Activated T-helper 2 cell treated with anti-CD3 and anti-CD28 coated beads, Interferon-gamma antibody, Interleukin-2, Interleukin-4, amounts not matched to agents 10 μg/mL and 5 μg/mL and 100 μg/mL, durations not matched to agents 14 hours and 24 hours and 36 hours (primary cell): Measurements from ENCODE around the gene CNTNAP2. TPM values are rescaled to one million over a fixed set of nuclear protein-coding genes. Genes with fewer than 3 reads are reported as not detected.

ENCODE experiments used
- DNase-seq: peaks from one replicate; pipeline ENCODE4 v3.0.0; 2021; ENCODE audit warnings: low spot score
- H3K27ac Mint-ChIP-seq: one replicate; pipeline ENCODE4 v1.8.0; 2021; ENCODE audit warnings: mixed read lengths
- H3K27me3 Mint-ChIP-seq: one replicate; pipeline ENCODE4 v1.8.0; 2021; ENCODE audit warnings: low read depth, mixed read lengths
- H3K36me3 Mint-ChIP-seq: one replicate; pipeline ENCODE4 v1.8.0; 2021; ENCODE audit warnings: low read depth, mixed read lengths
- H3K4me1 Mint-ChIP-seq: one replicate; pipeline ENCODE4 v1.8.0; 2021; ENCODE audit warnings: low read depth, mixed read lengths
- H3K4me3 Mint-ChIP-seq: one replicate; pipeline ENCODE4 v1.8.0; 2021; ENCODE audit warnings: low read depth, mild to moderate bottlenecking, moderate library complexity, mixed read lengths
- H3K9me3 Mint-ChIP-seq: one replicate; pipeline ENCODE4 v1.8.0; 2021; ENCODE audit warnings: mixed read lengths
- intact Hi-C: fragments of 100-400 bp; cut with micrococcal nuclease; formaldehyde crosslinking; loops from one replicate; pipeline ENCODE4 v1.15.1; 2023
- total RNA-seq: library from RNA; stranded (reverse); gene quantifications from 2 replicates; pipeline ENCODE4 v1.2.3, GENCODE V29; 2022

Gene CNTNAP2
- total RNA-seq, 1 donor from 2014 or later: not detected

DNA sequence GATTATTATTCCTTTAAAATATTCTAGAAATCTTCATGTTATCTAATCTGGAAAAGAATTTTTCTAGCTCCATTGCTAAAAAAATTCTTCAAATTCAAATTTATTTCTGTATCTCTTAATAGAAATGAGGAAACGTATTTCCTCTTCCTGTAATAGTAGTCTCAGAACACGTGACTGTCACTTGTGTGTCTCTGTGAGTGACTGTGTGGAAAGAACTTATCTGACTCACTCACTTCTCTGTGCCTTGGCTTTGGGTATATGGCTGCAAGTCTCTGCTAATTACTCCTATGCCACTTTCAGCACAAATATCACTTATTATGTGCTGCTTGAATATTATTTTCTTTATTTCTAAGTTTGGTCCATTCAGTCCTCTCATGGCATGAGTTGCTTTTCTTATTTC, 132.7 kb downstream of the CNTNAP2 start:
- no peaks in the 10 kb centered on the region for H3K36me3 Mint-ChIP-seq
- no peak overlapping the region for H3K4me3 Mint-ChIP-seq
- H3K27me3 Mint-ChIP-seq: no peaks in the 10 kb centered on the region
- peaks cover 41% of the 10 kb centered on the region for H3K9me3 Mint-ChIP-seq
- H3K27ac Mint-ChIP-seq: no peak overlapping the region
- intact Hi-C loops: no loop called here
- no peaks in the 10 kb centered on the region for H3K4me1 Mint-ChIP-seq
- DNase-seq: no peak

DNA sequence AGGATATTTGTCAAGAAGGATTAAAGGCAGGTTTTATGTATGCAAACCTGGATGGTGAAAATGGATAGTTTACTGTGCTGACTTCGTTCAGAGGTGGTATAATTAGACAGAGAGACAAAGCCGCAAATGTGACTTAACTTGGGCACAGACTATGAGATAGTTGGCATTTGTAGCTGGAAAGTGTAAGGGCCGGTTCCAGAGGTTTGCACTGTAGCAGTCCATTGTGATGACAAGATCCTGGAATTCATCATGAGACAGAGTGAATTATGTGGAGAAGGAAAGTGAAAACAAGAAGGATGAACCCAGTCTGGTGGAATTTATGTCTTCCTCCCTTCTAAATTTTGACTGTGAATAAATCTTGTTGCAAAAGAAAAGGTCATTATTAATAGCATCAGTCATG, 139.0 kb downstream of the CNTNAP2 start:
- H3K4me1 Mint-ChIP-seq: no peaks in the 10 kb centered on the region
- H3K27me3 Mint-ChIP-seq: no peaks in the 10 kb centered on the region
- no peak for DNase-seq

DNA sequence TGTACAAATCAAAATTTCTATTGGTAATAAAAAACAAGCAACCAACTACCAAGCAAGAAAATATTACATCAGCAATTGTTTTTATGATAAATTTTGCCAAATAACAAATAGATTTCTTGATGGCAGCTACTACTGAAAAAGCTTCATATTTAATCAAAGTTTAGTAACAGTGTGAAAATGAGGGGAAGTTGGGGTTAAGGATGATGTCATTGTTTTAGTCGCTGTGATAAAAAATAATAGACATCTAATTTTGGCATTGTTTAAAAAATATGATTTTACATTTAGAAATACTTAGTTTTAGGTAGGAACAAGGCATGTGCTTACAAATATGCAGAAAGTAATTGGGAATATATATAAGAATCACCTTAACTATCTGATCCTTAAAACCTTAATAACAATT, 145.9 kb downstream of the CNTNAP2 start:
- H3K4me1 Mint-ChIP-seq: no peaks in the 10 kb centered on the region
- H3K4me3 Mint-ChIP-seq: no peak overlapping the region
- no peak for DNase-seq
- intact Hi-C loops: no loop called here
- no peak overlapping the region for H3K27ac Mint-ChIP-seq
- H3K27me3 Mint-ChIP-seq: no peaks in the 10 kb centered on the region
- peaks cover 25% of the 10 kb centered on the region for H3K9me3 Mint-ChIP-seq
- no peaks in the 10 kb centered on the region for H3K36me3 Mint-ChIP-seq

More for the DNA sequence above, 139.0 kb downstream of the CNTNAP2 start:
- no peak overlapping the region for H3K4me3 Mint-ChIP-seq
- H3K9me3 Mint-ChIP-seq: peaks cover 19% of the 10 kb centered on the region
- H3K27ac Mint-ChIP-seq: no peak overlapping the region
- no peaks in the 10 kb centered on the region for H3K36me3 Mint-ChIP-seq
- intact Hi-C loops: no loop called here

DNA sequence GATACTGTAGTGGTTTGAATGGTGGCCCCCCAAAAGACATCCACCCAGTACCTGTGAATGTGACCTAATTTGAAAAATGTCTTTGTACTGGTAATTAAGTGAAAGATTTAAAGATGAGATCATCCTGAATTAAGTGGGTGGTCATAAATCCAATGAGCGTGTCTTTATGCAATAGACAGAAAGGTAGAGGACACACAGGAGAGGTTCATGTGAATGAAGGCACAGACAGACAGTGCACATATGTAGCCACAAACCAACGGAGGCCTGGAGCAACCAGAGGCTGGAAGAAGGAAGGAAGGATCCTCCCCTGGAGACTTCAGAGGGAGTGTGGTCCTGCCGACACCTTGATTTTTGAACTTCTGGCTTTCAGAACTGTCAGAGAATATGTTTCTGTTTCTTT, 160.3 kb downstream of the CNTNAP2 start:
- DNase-seq: no peak
- H3K4me3 Mint-ChIP-seq: no peak overlapping the region

DNA sequence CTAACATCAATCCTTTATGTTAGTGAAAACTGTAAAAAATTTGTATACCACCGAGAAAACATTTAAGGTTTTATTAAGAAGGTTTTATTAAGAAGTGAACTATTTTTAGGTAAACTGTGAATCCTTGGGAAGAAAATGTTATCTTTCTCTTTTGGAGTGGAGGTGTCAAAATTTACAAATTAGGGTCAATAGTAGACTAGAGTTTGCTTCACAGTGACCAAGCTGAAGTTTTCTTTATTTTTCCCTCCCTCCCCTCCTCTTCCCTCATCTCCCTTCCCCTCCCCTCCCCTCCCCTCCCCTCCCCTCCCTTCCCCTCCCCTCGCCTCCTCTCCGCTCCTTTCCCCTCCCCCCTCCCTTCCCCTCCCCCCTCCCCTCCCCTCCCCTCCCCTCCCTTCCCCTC, 168.8 kb downstream of the CNTNAP2 start:
- Mint-ChIP-seq H3K27ac (no peak overlapping the region), H3K27me3 (no peaks in the 10 kb centered on the region), H3K4me1 (no peaks in the 10 kb centered on the region), H3K9me3 (peaks cover 12% of the 10 kb centered on the region), H3K4me3 (no peak overlapping the region), H3K36me3 (no peaks in the 10 kb centered on the region)
- no peak for DNase-seq
- intact Hi-C loops: no loop called here

More for the DNA sequence above, 160.3 kb downstream of the CNTNAP2 start:
- Mint-ChIP-seq H3K27me3 (no peaks in the 10 kb centered on the region), H3K9me3 (peaks cover 5% of the 10 kb centered on the region), H3K36me3 (no peaks in the 10 kb centered on the region), H3K4me1 (no peaks in the 10 kb centered on the region), H3K27ac (no peak overlapping the region)
- intact Hi-C loops: no loop called here

DNA sequence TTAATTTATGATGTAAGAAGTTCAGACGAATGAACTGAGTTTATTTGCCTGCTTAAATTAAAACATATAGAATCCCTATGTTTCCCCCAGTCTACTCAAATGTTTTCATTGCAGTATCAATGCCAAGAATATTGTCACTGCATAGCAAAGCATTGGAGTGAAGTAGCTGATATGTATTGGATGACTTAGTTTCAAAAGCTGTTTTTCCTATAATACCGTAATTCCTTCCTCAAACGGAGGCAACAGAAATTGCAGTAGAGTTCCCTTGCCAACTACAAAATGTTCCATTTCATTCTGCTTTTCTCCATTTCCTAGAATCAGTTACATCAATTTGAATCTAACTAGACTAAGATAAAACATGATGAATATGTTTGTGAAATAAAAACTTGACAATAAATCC, 174.1 kb downstream of the CNTNAP2 start:
- DNase-seq: no peak
- no peaks in the 10 kb centered on the region for H3K27me3 Mint-ChIP-seq
- no peak overlapping the region for H3K4me3 Mint-ChIP-seq
- intact Hi-C loops: no loop called here
- H3K4me1 Mint-ChIP-seq: no peaks in the 10 kb centered on the region
- no peak overlapping the region for H3K27ac Mint-ChIP-seq
- H3K9me3 Mint-ChIP-seq: peaks cover 17% of the 10 kb centered on the region
- no peaks in the 10 kb centered on the region for H3K36me3 Mint-ChIP-seq

DNA sequence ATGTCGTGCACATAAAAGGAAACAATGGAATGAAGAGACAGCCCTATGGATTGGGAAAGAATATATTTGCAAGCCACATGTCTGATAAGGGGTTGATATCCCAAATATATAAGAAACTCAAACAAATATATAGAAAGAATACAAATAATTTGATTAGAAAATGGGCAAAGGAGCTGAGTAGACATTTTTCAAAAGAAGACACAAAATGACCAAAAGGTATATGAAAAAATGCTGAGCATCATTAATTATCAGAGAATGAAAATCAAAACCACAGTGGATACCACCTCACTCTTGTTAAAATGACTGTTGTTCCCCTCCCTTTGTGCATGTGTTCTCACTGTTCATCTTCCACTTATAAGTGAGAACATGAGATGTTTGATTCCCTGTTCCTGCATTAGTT, 175.3 kb downstream of the CNTNAP2 start:
- no peak for DNase-seq
- no peaks in the 10 kb centered on the region for H3K4me1 Mint-ChIP-seq
- H3K27ac Mint-ChIP-seq: no peak overlapping the region
- H3K9me3 Mint-ChIP-seq: peaks cover 9% of the 10 kb centered on the region
- H3K36me3 Mint-ChIP-seq: no peaks in the 10 kb centered on the region
- no peaks in the 10 kb centered on the region for H3K27me3 Mint-ChIP-seq
- no peak overlapping the region for H3K4me3 Mint-ChIP-seq
- intact Hi-C loops: no loop called here

DNA sequence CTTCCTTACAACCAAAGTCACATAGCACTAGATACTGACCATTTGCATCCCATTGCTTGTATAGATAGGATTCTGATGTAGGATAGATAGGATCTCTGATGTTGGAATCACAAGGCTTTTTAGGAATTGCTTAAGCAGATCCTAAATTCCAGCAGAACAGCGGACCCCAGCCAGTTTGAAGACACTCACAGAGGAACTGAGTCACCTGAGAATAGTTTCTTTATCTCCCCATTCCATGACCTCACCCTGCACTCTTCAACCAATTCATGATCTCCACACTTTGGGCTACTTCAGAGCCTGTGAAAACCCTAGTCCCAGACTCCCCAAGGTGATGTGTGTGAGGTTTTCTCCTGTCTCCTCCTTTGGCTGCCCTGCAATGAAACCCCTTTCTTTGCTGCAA, 179.4 kb downstream of the CNTNAP2 start:
- intact Hi-C loops: no loop called here
- H3K4me3 Mint-ChIP-seq: no peak overlapping the region
- H3K27me3 Mint-ChIP-seq: no peaks in the 10 kb centered on the region

DNA sequence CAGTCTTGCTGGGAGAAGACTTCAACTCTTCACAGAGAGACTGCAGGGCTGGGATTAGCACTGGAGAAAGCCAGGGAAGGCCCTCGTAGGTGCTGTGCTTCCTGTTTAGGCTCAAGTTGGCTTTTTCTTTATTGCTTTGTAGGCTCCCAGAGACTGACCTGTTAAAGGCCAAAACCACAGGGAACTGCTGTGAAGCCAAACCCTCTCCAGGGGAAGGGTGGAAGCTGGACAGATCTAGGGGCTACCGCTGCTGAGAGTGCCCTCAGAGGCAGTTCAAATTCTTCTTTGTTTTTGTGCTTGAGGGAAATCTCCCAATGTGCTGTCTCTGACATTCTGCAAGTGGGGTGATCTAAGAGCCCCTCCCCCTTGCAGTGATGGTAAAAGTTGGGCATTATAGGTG, 198.4 kb downstream of the CNTNAP2 start:
- H3K27me3 Mint-ChIP-seq: no peaks in the 10 kb centered on the region
- intact Hi-C loops: no loop called here
- no peak overlapping the region for H3K27ac Mint-ChIP-seq

More for the DNA sequence above, 179.4 kb downstream of the CNTNAP2 start:
- H3K4me1 Mint-ChIP-seq: no peaks in the 10 kb centered on the region
- H3K36me3 Mint-ChIP-seq: no peaks in the 10 kb centered on the region
- H3K27ac Mint-ChIP-seq: no peak overlapping the region
- DNase-seq: no peak
- H3K9me3 Mint-ChIP-seq: peaks cover 11% of the 10 kb centered on the region

DNA sequence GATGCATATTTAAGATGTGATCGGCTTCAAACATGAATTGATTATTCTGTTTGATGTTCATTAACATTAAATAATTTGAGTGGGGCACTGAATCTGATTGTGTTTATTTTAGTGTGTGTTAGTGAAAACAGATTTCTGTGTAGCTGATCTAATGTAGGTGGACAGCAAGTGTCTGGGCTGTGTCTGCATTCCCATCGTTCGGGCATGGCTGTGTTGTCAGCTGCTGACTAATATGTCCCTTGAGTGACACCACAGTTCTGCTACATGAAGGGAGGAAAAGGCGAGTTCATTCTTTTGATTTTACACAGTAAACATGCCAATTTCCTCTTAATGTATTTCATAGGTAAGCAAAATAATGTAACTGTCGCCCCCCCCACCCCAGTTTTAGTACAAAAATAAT, 203.0 kb downstream of the CNTNAP2 start:
- H3K4me3 Mint-ChIP-seq: no peak overlapping the region
- no peaks in the 10 kb centered on the region for H3K4me1 Mint-ChIP-seq

More for the DNA sequence above, 198.4 kb downstream of the CNTNAP2 start:
- no peaks in the 10 kb centered on the region for H3K36me3 Mint-ChIP-seq
- no peaks in the 10 kb centered on the region for H3K4me1 Mint-ChIP-seq
- DNase-seq: no peak
- H3K4me3 Mint-ChIP-seq: no peak overlapping the region
- H3K9me3 Mint-ChIP-seq: peaks cover 22% of the 10 kb centered on the region

DNA sequence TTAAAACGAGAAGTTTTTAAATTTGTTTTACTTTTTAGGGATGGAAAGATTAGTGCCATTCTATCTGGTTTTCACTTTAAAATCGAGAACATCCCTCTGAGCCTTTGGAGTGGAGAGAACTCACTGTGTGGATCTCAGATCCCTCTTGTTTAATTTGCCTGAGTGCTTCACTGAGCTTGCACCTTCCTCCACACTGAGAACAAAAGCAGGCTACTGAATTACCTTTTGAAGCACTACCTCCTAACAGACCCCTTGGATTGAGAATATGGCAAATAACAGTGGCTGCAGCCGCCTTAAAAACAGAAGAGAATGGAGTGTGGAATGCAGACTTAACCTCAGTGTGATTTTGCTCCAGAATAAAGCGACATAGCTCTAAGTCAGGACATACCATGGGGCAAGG, 204.7 kb downstream of the CNTNAP2 start:
- no peaks in the 10 kb centered on the region for H3K36me3 Mint-ChIP-seq
- peaks cover 12% of the 10 kb centered on the region for H3K9me3 Mint-ChIP-seq
- no peak for DNase-seq
- no peak overlapping the region for H3K27ac Mint-ChIP-seq
- H3K4me3 Mint-ChIP-seq: no peak overlapping the region
- H3K27me3 Mint-ChIP-seq: no peaks in the 10 kb centered on the region
- no peaks in the 10 kb centered on the region for H3K4me1 Mint-ChIP-seq
- intact Hi-C loops: no loop called here

More for the DNA sequence above, 203.0 kb downstream of the CNTNAP2 start:
- Mint-ChIP-seq H3K36me3 (no peaks in the 10 kb centered on the region), H3K27me3 (no peaks in the 10 kb centered on the region), H3K27ac (no peak overlapping the region), H3K9me3 (peaks cover 12% of the 10 kb centered on the region)
- intact Hi-C loops: no loop called here
- DNase-seq: no peak

DNA sequence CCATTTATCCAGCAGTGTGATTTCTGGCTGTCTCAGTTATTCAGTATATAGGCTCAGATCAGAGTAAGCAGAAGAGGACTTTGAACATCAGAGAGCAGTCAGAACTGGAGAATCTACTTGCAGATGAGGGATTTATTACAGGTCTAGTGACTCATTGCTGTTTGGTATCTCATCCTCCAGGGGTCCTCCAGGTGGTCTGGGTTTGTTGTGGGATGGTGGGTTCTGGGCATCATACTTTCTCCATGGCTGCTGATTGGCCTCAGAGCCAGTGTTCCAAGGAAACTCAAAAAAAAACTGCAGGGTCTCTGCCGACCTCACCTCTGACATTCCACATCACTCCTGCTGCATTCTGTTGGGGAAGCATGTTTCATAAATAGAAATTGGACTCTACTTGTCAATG, 214.8 kb downstream of the CNTNAP2 start:
- DNase-seq: no peak
- H3K36me3 Mint-ChIP-seq: no peaks in the 10 kb centered on the region
- H3K9me3 Mint-ChIP-seq: peaks cover 33% of the 10 kb centered on the region
- H3K27ac Mint-ChIP-seq: no peak overlapping the region
- no peaks in the 10 kb centered on the region for H3K27me3 Mint-ChIP-seq
- no peaks in the 10 kb centered on the region for H3K4me1 Mint-ChIP-seq
- intact Hi-C loops: no loop called here
- H3K4me3 Mint-ChIP-seq: no peak overlapping the region

DNA sequence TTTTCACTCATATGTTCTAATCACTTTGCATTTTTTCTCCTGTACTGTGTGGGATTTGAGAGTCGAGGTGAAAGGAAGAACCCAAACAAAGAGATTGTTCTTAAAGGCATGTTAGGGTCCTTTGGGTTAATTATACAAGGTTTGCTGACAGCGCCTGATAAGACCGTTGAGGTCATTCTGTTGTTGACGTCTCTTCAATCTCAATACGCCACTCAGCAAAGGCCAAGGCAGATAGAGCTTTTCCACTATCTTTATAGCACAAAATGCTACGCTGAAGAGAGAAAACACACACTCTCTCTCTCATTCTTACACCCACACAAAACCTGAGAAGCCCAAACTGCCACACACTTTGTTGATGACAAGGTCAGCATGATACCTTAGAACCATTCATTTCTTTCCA, 228.7 kb downstream of the CNTNAP2 start:
- no peak overlapping the region for H3K4me3 Mint-ChIP-seq
- H3K36me3 Mint-ChIP-seq: no peaks in the 10 kb centered on the region
- H3K9me3 Mint-ChIP-seq: peaks cover 16% of the 10 kb centered on the region
- H3K27ac Mint-ChIP-seq: no peak overlapping the region
- DNase-seq: no peak
- intact Hi-C loops: no loop called here
- no peaks in the 10 kb centered on the region for H3K27me3 Mint-ChIP-seq
- H3K4me1 Mint-ChIP-seq: no peaks in the 10 kb centered on the region

DNA sequence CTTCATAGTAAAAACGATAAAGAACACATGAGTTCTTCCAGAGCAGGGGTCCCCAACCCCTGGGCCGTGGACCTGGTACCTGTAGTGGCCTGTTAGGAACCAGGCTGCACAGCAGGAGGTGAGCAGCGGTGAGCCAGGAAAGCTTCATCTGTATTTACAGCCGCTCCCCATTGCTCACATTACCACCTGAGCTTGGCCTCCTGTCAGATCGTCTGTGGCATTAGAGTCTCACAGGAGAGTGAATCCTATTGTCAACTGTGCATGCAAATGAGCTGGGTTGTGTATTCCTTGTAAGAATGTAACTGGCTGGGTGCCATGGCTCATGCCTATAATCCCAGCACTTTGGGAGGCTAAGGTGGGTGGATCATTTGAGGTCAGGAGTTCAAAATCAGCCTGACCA, 229.5 kb downstream of the CNTNAP2 start:
- H3K36me3 Mint-ChIP-seq: no peaks in the 10 kb centered on the region
- no peaks in the 10 kb centered on the region for H3K4me1 Mint-ChIP-seq
- H3K27me3 Mint-ChIP-seq: no peaks in the 10 kb centered on the region

More for the DNA sequence above, 229.5 kb downstream of the CNTNAP2 start:
- Mint-ChIP-seq H3K27ac (no peak overlapping the region), H3K4me3 (no peak overlapping the region), H3K9me3 (peaks cover 16% of the 10 kb centered on the region)
- intact Hi-C loops: no loop called here
- DNase-seq: no peak
